K562 (cell line): Measurements from ENCODE around the gene EGFL6.
"Not testable (repeated sequence)": the region's sequence is repeated elsewhere in the genome, so short reads cannot be mapped to it uniquely, and the experiment has no call there.

Experiments
- EP300 ChIP-seq: IDR thresholded peaks from 2 replicates; pipeline ENCODE4 v1.6.1; 2012; ENCODE audit warnings: low read length, improper control_type of control experiment
- RBFOX2 ChIP-seq: fragments of 200-400 bp; formaldehyde crosslinking; IDR thresholded peaks from 2 replicates; pipeline ENCODE4 v1.6.1; 2017; ENCODE audit warnings: low read depth, mild to moderate bottlenecking, low read length, moderate library complexity
- TF ChIP-seq, protein P1 (sequence below): sonication (generic); formaldehyde crosslinking; IDR thresholded peaks from 2 replicates; pipeline ENCODE4 v1.8.1; 2023; ENCODE audit warnings: mild to moderate bottlenecking, missing genetic modification reagents
- TF ChIP-seq, protein P2 (sequence below), 3 experiments: IDR thresholded peaks in 2 of 3; conservative IDR thresholded peaks in 1 of 3; 2 replicates each; pipeline ENCODE4 v1.5.1; 2011 to 2012; ENCODE audit warnings: low read length in 3 of 3, mild to moderate bottlenecking in 3 of 3, control low read depth in 2 of 3, improper control_type of control experiment in 1 of 3, inconsistent platforms in 1 of 3, low read depth in 1 of 3, mixed read lengths in 1 of 3, moderate library complexity in 1 of 3; ENCODE audit not compliant: insufficient read depth in 2 of 3

DNA sequence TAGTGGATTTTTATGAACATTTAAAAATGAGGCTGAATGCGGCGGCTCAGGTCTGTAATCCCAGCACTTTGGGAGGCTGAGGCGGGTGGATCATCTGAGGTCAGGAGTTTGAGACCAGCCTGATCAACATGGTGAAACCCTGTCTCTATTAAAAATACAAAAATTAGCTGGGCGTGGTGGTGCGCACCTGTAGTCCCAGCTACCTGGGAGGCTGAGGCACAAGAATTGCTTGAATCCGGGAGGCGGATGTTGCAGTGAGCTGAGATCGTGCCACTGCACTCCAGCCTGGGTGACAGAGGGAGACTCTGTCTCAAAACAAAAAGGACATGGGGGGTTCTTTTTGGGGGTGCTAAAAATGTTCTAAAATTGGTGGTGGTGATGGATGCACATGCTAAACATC, 100.4 kb downstream of the EGFL6 start:
- TF ChIP-seq, protein P1, sequence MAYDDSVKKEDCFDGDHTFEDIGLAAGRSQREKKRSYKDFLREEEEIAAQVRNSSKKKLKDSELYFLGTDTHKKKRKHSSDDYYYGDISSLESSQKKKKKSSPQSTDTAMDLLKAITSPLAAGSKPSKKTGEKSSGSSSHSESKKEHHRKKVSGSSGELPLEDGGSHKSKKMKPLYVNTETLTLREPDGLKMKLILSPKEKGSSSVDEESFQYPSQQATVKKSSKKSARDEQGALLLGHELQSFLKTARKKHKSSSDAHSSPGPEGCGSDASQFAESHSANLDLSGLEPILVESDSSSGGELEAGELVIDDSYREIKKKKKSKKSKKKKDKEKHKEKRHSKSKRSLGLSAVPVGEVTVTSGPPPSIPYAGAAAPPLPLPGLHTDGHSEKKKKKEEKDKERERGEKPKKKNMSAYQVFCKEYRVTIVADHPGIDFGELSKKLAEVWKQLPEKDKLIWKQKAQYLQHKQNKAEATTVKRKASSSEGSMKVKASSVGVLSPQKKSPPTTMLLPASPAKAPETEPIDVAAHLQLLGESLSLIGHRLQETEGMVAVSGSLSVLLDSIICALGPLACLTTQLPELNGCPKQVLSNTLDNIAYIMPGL (CRISPR knock-in tag) = not testable (repeated sequence)
- TF ChIP-seq EP300, RBFOX2: not testable (repeated sequence)
- TF ChIP-seq, protein P2, sequence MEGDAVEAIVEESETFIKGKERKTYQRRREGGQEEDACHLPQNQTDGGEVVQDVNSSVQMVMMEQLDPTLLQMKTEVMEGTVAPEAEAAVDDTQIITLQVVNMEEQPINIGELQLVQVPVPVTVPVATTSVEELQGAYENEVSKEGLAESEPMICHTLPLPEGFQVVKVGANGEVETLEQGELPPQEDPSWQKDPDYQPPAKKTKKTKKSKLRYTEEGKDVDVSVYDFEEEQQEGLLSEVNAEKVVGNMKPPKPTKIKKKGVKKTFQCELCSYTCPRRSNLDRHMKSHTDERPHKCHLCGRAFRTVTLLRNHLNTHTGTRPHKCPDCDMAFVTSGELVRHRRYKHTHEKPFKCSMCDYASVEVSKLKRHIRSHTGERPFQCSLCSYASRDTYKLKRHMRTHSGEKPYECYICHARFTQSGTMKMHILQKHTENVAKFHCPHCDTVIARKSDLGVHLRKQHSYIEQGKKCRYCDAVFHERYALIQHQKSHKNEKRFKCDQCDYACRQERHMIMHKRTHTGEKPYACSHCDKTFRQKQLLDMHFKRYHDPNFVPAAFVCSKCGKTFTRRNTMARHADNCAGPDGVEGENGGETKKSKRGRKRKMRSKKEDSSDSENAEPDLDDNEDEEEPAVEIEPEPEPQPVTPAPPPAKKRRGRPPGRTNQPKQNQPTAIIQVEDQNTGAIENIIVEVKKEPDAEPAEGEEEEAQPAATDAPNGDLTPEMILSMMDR (IDR thresholded peaks at IDR 0.05 in 2 of 3, conservative IDR thresholded peaks at IDR 0.05 in 1 of 3; ENCODE audit: insufficient read depth in 2 of 3, low read depth in 1 of 3, low read length in 3 of 3) = not testable (repeated sequence)
